Right hindlimb (tissue), 1 donor: Measurements from ENCODE around the gene NTM.
"Not testable (repeated sequence)": the region's sequence is repeated elsewhere in the genome, so short reads cannot be mapped to it uniquely, and the experiment has no call there.

Source experiments
- DNase-seq: peaks from one replicate; pipeline ENCODE4 v3.0.0-alpha.2; 2018

The NTM gene

GRCh38 chr11:131908316-131908715 is 537.9 kb downstream of the NTM start:
- no peak for DNase-seq

GRCh38 chr11:131909426-131910177 is 539.2 kb downstream of the NTM start:
- DNase-seq, result no peak

DNA sequence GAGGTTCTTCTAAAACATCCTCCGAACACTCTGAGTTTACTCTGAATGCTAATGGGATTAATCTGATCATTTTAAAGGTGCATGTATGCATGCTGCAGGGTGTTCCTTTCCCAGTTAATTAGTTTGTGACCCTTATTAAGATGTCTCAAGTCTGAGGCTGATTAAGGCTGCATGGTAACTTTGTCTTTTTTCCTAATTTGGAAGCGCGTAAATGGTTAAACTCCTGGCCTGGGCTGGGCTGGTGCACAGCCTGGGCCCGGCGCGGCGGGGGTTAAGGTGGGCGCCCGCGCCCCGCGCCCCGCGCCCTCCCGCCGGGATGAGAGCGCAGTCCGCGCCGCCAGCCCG is 539.7 kb downstream of the NTM start:
- DNase-seq, result no peak

- DNase-seq, result peak; percentile 65
These were observed 540.3 kb downstream of the NTM start for GRCh38 chr11:131910523-131911387.

DNA sequence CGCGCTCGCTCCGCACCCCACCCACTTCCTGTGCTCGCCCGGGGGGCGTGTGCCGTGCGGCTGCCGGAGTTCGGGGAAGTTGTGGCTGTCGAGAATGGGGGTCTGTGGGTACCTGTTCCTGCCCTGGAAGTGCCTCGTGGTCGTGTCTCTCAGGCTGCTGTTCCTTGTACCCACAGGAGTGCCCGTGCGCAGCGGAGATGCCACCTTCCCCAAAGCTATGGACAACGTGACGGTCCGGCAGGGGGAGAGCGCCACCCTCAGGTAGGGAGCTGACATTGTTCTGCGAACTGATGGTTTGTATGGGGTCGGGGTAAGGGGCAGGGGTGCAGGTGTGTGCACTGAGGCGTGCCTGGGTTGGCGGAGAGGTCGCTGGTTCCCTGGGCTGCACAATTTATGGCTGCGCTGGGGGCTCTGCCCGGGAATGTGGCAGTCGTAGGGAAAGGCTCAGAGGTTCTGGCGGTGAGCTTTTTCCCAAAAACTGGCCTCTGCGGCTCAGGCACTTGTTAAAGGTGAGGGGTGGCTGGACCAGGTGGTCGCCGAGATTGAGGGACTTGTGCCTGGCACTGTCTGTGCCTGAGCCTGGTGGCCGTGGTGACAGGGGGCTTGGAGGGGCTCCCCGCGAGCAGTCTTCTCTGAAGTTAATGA is 541.1 kb downstream of the NTM start:
- DNase-seq, result not testable (repeated sequence)

- no peak for DNase-seq
These were observed 541.7 kb downstream of the NTM start for GRCh38 chr11:131912134-131912533.

- no peak for DNase-seq
These were observed 542.9 kb downstream of the NTM start for GRCh38 chr11:131913267-131913666.

DNA sequence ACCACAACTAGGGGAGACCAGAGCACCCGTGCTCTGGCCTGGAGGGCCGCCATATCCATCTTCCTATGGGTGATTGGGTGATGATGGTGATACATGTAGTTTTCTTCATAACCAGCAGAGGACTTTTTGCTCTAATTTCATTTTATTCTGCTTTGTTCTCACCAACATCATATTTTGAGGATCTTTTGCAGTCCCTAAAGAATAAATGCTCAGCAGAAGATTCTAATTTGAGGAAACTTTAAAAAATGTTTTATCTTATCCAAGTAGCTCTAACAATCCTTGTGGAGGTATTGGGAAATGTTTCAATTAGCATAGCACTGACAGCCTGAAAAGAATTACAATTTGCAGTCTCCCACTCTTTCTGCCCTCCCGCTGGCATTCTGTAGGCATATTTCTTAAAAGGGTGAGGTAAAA is 544.0 kb downstream of the NTM start:
- DNase-seq, result no peak

DNA sequence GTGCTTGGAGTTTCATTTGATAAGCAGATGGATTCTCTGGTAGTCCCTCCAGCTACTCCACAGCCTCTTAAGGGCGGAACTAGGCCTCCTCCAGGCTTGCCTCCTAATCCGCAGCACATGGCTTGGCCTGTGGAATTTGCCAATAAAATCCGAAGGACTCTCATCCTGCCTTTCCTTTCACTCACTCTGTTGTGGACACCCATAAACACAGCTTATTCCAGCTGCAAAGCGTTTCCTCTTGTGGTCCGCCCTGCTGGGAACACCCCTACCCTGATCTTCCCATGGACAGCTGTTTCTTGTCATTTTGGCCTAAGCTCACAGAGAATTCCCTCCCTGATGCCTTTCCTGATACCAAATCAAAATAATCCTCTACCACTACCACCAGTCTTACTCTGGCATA is 546.2 kb downstream of the NTM start:
- DNase-seq, result peak; percentile 46

GRCh38 chr11:131917634-131918384 is 547.4 kb downstream of the NTM start:
- no peak for DNase-seq

DNA sequence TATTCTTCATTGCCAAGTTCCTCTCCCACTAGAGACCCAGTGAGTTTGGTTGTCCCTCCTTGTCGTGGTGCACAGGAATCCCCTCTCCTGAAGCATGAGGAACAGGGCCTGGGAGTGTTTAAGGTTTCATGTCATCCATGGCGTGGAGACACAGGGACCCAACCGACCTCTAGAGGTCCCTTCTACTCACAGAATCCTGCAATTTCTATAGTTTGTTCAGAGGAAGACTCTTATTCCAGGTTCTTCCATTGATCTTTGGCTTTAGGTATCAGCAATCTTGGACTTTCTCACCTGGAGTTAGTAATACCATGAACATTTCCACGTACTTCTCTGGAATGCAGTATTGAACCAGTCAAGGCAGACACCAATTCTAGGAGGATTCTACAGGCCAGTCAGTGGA is 548.2 kb downstream of the NTM start:
- DNase-seq, result no peak

- DNase-seq, result no peak
These were observed 551.8 kb downstream of the NTM start for GRCh38 chr11:131922220-131922619.

DNA sequence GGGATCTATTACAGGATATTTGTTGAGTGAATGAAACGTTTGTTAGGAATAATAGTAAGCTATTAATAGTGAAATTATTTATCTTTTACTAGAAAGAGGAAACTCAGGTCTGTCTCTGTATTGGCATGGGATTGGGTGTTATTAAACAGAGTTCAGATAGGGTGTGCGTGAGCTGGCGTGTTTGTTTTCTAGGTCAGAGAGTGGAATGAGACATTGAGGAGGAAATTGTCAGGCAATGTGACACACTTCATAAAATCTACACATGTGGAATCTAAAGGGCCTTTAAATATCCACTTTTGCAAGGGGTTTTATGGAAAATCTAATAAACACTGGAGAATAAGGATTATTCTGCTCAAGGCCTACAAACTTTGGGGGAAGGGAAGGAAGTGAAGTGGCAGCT is 552.9 kb downstream of the NTM start:
- no peak for DNase-seq

- DNase-seq, result peak; percentile 66
These were observed 553.6 kb downstream of the NTM start for GRCh38 chr11:131924001-131924400.

- DNase-seq, result peak; percentile 85
These were observed 554.2 kb downstream of the NTM start for GRCh38 chr11:131924457-131925201.

DNA sequence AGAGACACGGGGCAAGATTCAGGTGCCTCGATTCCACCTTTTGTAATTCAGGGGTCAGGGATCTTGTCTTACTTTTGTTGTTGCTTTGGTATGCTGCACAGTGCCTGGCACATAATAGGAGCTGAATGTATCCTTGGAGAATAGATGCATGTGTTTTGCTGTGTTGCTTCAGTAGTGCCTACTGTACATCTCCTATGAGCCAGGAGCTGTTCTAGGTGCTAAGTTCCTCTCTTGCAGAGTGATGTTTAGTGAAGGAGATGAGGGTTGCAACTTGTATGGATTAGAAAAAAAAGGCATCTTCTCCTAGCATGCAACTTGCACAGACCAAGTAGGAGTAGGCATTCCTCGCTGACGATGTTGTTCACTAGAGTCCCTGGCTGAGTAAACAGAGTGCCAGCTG is 555.4 kb downstream of the NTM start:
- DNase-seq, result no peak

- DNase-seq, result no peak
These were observed 558.6 kb downstream of the NTM start for GRCh38 chr11:131928992-131929391.

- no peak for DNase-seq
These were observed 562.3 kb downstream of the NTM start for GRCh38 chr11:131932584-131933325.

DNA sequence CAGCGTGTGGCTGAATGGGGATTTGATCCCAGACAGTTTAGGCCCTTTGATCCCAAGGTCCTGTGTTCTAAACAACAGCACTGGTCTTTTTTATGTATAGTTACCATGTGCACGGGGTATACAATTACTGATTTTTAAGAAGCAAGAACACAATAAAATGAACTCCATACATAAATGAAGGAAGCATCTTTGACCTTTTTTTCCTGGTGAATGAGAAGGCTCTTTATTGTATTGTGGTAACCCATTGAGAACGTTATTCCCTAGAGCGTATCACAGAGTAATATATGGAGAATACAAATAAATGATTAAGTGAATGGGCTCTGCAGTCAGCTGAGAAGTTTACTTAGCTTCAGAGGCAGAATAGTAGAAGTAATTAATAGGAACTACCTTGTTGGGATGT is 563.6 kb downstream of the NTM start:
- DNase-seq, result no peak

- no peak for DNase-seq
These were observed 567.9 kb downstream of the NTM start for GRCh38 chr11:131938351-131938751.

- no peak for DNase-seq
These were observed 569.7 kb downstream of the NTM start for GRCh38 chr11:131940126-131940525.

DNA sequence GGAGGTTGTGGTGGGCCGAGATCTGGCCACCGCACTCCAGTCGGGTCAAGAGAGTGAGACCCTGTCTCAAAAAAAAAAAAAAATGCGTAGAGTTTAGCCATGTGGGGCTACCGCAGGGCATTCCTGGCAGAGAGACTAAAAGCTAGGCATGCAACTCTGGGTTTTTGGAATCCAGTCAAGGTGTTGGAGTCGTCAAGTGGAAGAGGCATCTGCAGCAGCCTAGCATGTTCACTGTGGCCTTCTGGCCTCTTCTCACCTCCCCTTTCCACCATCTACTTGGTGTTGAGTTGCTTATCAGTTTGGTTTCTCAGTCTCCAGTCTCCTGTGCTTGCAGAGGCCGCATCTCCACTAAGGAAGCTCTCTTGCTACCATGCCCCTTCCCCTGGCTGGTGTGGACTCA is 572.5 kb downstream of the NTM start:
- no peak for DNase-seq
